Left forelimb (tissue), 1 donor: ENCODE results near the gene PHACTR3.

Source experiments
- DNase-seq: peaks from one replicate; pipeline ENCODE4 v3.0.0-alpha.2; 2018; ENCODE audit warnings: low spot score

The PHACTR3 gene

GRCh38 chr20:59777814-59778575 lies 173.7 kb downstream of the PHACTR3 start:
- DNase-seq = peak; percentile 55

DNA sequence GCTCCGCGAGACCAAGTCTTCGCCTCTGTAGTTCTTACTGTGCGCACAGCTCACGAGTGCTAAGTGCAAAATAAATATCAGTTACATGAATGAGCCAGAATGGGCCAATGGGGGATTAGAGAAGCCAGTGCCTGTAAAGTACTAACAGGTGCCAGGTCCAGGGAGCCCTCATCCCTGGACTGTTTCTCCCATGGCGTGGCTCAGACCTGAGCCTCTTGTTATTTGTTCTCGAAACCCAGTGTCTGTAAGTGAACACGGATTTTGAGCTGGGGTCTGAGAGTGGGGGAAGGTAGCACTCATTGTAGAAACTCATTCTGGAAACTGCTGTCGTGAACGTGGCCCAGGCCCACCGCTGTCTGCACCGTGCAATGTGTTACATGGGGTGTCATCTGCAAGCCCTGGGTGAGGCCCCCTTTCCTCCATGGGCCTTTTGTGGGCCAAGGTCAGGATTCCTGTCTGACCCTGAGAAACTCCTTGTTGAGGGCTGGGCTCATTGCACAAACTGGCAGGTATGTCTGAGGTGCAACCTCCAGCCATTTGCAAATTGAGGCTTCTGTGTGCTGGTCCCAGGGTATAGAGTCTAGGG lies 174.4 kb downstream of the PHACTR3 start:
- peak; percentile 33 for DNase-seq

DNA sequence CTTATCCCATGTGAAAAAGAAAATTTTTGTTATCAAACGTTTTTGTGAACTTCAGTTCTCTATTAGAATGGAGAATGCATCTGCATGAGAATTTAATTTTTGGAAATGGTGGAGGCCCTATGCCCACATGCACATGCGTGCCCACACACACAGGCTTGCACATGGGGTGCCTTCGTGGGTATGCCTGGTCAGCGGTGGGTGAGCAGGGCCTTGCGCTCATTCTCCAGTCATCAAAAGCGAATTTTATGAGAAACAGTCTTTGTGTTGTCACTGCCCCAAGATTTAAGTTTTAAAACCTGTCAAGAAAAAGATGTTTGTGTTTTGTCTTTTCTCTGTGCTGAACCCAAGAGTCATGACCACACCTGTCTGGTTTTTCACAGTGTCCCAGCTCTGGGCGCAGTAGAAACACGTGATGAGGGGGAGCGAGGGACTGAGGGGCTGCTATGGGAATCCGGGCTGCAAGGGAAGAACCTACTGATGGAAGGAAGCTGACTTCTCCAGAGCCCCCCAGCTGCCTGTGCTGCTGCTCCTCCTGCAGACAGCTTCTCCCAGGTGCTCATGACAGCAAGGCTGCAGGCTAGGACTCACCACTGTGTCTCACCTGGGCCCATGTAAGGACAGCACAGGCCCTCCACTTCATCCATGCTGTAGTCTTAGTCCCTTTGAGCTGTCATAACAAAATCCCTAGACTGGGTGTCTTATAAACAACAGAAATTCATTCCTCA lies 175.5 kb downstream of the PHACTR3 start:
- DNase-seq = peak; percentile 34

GRCh38 chr20:59780494-59781185 lies 176.3 kb downstream of the PHACTR3 start:
- DNase-seq = no peak

- DNase-seq = peak; percentile 52
Observed at GRCh38 chr20:59781226-59781625, 176.9 kb downstream of the PHACTR3 start.

- peak; percentile 72 for DNase-seq
Observed at GRCh38 chr20:59782986-59783640, 178.8 kb downstream of the PHACTR3 start.

DNA sequence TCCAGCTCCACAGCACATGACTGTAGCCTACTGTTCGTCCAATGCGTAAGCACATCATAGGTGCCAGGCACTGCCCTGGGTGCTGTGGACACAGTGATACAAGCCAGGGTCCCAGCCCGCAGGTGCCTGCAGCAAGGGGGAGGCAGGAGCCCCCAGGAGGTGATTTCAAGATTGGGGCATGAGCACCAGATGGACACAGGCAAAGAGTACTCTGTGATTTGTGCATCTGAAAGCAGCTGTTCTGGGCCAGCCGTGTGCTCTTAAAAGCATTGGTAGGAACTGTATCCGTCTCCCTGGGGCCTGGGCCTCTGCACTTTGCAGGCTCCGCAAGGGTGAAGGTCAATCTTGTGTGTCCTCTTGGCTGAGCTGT lies 179.3 kb downstream of the PHACTR3 start:
- DNase-seq = peak; percentile 33

DNA sequence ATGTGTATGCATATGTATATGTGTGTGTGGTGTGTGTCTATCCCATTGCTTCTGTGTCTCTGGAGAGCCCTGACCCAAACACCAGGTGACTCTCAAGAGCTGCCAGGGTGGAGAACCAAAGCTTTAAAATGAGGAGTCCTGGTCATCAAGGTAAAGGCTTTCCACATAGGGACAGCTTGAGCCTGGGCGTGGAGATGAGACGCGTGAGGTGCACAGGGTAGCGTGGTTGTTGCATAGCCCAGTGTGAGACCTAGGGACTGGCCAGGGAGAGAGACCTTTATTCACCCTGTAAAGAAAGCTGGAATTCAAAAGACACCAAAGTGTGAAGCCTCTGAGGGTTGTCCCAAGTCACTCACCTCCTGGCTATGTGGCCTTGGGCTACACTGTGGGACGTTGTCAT lies 180.0 kb downstream of the PHACTR3 start:
- DNase-seq = peak; percentile 36

DNA sequence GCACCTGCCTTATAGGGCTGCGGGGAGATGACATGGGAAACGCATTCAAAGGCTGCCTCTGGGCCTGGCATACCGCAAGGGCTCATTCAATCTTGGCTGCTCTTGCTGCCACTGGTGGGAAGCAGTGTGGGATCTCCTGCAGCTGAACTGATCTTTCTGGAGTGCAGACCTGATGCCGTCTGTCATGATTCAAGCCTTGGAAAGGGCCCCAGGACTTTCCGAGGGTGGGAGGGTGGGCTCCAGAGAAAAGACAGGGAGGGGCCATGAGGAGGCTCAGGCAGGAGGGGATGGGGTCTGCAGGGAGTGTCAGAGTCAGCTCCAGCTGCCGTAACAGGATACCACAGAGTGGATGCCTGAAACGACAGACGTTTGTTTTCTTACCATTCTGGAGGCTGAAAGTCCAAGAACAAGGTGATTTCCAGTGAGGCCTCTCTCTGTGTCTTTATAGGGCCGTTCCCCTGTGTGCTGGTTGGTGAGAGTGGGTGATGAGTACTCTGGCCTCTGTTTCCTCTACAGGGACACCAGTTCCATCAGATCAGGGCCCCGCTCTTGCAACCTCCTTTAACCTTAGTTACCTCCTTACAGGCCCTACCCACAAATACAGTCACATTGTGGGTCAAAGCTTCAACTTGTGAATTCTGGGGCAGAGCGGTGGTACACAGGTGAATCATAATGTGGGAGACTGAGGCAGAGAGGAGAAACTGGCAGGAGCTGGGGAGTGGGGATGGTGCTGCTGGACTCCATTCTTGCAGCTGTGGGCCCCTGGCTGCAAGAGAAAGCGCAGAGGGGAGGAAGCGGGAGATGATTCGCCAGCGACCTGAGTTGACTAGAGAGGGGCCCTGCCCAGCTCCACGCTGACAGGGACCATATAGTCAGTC lies 180.7 kb downstream of the PHACTR3 start:
- peak; percentile 63 for DNase-seq

- DNase-seq = no peak
Observed at GRCh38 chr20:59785669-59785959, 181.3 kb downstream of the PHACTR3 start.

DNA sequence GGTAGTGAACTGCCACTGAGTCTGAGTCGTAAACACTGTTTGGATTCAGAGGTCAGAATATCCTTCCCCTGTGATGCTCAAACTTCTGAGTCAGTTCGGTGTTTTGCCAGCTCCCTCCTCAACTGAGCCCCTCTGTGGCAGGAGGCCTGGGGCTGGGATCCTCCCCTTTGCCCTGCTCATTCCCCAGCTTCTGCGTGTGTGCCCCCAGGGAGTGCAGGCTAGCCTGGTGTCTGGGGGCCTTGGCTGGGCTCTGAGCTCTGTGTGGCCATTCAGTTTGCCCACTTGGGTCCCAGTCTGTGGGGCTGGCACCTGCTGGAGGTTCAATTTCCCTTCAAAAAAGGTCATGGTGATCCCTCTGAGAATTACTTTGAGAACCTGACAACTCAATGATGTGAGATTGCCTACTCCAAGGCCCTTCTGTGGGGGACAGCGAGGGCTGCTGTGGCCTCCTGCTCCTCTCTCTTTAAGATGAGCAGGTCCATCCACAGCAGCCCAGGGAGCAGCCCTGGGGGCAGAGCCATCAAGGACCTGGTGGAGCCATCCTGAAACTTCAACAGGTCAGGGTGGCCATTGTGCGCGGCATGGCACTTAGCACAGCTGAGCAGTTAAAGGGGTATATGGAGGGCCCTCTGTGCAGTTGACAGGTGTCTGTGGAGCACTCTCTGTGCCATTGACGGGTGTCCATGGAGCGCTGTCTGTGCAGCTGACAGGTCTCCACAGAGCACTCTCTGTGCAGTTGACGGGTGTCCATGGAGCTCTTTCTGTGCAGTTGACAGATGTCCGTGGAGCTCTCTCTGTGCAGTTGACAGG lies 181.9 kb downstream of the PHACTR3 start:
- DNase-seq = peak; percentile 37

- DNase-seq = peak; percentile 62
Observed at GRCh38 chr20:59786801-59787537, 182.6 kb downstream of the PHACTR3 start.

DNA sequence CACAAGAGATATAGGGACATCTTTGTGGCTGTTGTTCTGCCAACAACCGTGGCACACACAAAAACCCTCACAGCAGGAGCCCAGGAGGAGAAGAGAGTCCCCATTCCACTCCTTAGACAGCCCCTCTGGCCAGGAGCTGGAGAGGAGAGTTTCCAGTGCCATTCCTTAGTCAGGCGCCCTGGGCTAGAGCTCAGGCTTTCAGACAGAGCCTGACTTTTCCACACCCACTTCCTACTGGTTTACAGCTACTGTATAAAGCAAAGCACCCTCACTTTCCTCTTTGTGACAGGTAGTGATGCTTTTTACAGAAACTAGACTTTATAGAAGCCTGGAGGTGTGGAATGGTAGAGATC lies 183.2 kb downstream of the PHACTR3 start:
- peak; percentile 14 for DNase-seq

DNA sequence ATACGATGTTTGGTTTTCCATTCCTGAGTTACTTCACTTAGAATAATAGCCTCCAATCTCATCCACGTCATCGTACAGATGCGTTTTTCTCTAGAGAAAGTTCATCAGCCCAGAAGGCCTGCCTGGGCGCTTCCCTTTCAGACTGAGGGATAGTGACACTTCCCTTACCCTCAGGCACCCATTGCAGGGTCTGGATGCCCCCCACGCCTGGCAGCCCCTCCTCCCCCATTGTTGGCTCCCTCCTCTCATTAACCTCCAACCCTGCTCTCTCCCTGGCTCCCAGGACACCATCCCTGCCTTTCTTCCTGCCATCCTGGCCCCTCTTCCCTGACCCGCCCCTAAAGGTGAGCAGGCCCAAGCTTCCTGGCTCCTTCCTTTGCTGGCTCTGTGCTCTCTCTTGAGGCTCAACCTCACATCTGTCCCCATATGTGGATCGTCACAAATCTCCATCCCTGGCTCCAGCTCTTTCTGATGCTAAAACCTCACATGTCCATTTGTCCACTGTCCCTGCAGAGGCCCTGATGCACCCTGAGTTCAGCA lies 183.9 kb downstream of the PHACTR3 start:
- no peak for DNase-seq

DNA sequence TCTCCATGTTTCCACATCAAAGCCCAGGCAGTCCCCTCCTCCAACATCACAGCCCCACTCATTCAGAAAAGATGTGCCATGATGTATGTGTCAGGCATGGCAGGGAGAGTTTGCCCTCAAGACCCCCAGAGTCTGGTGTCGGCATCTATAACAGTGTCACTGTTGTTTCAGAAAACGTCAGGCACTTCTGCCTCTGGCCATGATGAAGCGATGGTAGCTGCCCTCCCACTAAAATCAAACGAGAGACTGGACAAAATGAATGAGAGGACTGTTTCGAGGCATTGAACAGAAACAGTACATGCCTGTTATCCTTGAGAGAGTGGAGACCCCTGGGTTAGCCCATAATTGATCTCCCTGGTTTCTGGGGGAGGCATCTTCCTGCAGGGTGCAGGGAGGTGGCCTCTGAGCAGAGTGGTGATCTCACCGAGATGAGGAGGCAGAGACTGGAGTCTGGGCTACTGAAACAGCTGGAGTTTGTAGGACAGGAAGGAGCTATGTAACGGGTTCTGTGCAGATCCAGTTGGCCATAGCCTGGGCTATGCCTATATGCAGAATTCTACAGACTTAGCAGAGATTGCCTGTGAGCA lies 184.6 kb downstream of the PHACTR3 start:
- DNase-seq = peak; percentile 41

DNA sequence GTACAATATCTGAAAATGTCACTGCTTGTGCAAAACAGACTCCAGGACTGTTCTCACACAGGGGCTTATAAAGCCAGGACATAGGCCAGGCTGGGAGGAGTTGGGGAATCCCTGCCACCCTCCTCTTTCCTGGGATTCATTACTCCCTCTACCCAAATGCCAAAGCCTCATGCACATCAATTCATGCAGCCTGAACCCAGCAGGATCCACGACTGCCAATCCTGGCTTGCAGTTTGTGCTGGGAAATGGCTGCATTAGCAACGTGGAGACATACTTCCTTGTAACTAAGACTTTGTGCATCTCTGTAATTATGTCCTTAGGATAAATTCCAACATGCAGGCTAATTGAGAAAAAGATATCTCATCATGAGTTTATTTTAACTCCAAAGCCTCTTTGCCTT lies 185.3 kb downstream of the PHACTR3 start:
- DNase-seq = peak; percentile 42

DNA sequence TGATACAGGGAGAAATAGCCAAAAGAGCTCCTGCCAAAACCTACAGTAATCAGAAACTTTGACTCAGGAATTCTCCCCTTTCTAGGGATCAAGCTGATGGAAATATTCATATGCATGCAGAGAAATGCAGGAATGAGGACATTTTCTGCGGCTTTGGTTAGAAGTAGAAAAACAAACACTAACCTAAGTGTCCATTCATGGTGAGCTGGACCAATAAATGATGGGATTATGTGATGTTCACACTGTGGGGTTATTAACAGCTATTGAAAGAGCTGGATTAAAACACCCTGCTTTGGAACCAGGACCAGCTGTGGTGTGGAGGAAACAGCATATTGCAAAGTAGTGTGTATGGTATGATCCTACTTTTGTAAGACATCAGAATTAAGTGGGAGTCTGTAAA lies 186.0 kb downstream of the PHACTR3 start:
- DNase-seq = no peak

- DNase-seq = no peak
Observed at GRCh38 chr20:59792300-59792699, 188.0 kb downstream of the PHACTR3 start.

DNA sequence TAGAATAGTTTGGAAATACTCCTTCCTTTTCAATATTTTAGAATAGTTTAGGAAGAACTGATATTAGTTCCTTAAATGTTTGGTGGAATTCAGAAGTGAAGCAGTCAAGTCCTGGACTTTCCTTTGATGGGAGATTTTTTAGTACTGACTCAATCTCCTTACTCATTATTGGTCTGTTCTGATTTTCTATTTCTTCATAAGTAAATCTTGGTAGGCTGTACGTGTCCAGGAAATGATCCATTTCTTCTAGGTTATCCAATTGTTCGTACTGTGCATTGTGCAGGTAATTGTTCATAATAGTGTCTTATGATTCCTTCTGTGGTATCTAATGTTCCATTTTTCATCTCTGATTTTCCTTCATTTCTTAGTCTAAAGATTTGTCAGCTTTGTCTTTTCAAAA lies 190.2 kb downstream of the PHACTR3 start:
- no peak for DNase-seq
